GM12891 (cell line): ENCODE results near the gene CFAP58.

ENCODE experiments used
- PAX5 ChIP-seq: IDR thresholded peaks from 2 replicates; pipeline ENCODE4 v1.6.1; 2011; ENCODE audit warnings: low read length, moderate library complexity, mild to moderate bottlenecking; ENCODE audit not compliant: insufficient read depth, severe bottlenecking
- POLR2A ChIP-seq: IDR thresholded peaks from 2 replicates; pipeline ENCODE4 v1.6.1; 2011; ENCODE audit warnings: low read depth, low read length, control low read depth
- POLR2AphosphoS5 ChIP-seq: IDR thresholded peaks from 2 replicates; pipeline ENCODE4 v1.6.1; 2011; ENCODE audit warnings: low read depth, low read length, control low read depth
- SPI1 ChIP-seq: IDR thresholded peaks from 2 replicates; pipeline ENCODE4 v1.6.1; 2011; ENCODE audit warnings: low read depth, low read length, control low read depth

DNA sequence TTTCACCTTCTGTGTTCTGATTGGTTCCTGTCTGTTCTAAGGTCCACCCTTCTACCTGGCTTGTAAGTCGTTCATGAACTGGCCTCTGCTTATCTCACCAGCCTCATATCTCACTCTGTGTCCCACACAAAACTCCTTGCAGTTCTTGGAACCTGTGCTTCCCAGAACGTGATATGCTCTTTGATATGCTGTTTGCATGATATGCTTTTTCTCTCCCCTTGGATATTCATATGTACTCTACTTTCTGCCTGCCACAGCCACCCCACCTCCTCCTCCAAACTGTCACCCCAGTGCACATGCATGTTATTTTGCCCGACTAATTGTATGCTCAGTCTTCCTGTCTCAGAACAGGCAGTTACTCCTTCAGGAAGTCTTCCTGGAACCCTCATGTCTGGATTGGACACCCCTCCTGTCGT lies 13.5 kb upstream of the CFAP58 start:
- TF ChIP-seq POLR2AphosphoS5 (no peak), POLR2A (no peak), SPI1 (no peak), PAX5 (no peak)
